DMS114 treated with DMSO at 0.1 percent for 48 hours (cell line): Measurements from ENCODE around the gene CAAP1.
A peak's percentile ranks its signal among the peaks of the same experiment; 100 is the strongest.
"Not testable (repeated sequence)": the region's sequence is repeated elsewhere in the genome, so short reads cannot be mapped to it uniquely, and the experiment has no call there.

Experiments
- DNase-seq: peaks from one replicate; lab custom pipeline; 2025; ENCODE audit not compliant: unreplicated experiment; lab: John Stamatoyannopoulos, UW

Gene CAAP1

GRCh38 chr9:26892251-26893029 lies at the start of gene CAAP1:
CAAP1 (minus strand) TSS chr9:26892802; CDS start chr9:26892715, 87 bp downstream.
- DNase-seq: peak; percentile 35

- DNase-seq: no peak
These were observed 48.2 kb upstream of the CAAP1 start for GRCh38 chr9:26940779-26941178.

DNA sequence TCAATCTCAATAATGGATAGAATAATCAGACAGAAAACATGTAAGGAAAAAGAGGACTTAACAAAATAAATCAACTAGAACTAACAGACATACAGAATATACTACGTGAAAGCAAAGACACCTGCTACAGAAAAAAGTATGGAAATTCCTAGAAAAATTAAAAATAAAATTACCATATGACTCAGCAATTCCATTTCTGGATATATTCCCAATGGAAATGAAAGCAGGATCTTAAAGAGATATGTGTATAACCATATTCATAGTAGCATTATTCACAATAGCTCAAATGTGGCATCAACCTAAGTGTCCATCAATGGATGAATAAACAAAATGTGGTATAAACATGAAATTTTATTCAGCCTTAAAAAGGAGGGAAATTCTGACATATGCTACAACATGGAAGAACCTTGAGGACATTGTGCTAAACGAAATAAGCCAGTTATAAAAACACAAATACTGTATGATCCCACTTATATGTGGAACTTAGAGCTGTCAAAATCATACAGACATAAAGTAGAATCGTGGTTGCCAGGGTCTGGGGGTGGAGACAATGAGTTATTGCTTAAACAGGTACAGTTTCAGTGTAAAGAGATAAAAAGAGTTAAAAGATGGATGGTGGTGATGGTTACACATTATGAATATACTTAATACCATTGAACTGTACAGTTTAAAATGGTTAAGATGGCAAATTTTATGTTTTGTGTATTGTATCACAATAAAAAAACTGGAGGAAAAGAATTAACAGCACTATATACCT lies 47.5 kb upstream of the CAAP1 start:
- no peak for DNase-seq

DNA sequence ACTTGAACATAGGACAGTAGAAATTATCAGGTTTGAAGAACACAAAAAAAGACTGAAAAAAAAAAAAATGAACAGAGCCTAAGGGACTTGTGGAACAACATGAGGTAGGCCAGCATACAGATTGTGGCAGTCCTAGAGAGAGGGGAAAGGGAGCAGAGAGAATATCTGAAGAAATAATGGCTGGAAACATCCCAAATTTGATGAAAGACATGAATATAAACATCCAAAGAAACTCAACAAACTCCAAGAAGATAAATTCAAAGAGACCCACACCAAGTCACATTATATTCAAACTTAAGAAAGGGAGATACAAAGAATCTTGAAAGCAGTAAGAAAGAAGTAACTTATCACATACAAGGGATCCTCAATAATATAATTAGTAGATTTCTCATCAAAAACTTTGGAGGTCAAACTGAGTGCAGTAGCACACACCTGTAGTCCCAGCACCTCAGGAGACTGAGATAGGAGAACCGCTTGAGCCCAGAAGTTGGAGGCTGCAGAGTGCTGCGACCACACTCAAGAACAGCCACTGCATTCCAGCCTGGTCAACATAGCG lies 45.3 kb upstream of the CAAP1 start:
- no peak for DNase-seq

DNA sequence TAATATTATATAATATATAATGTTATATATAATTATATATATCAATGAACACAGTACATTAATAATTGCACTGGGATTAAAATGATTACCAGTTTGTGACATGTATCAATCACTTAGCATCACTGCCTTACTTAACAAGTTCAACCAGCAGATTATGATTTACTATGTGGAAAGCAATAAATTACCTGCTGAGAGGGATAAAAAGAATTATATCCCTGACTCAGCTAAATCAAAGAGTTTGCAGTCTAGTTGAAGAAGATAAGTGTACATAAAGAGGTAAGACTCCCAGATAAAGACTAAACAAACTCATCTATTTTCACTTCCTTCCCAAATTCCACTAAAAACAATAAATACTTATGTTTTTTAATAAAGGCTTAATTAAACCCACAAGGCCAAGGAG lies 43.2 kb upstream of the CAAP1 start:
- DNase-seq: no peak

- no peak for DNase-seq
These were observed 36.4 kb upstream of the CAAP1 start for GRCh38 chr9:26928902-26929495.

GRCh38 chr9:26925609-26926008 lies 33.0 kb upstream of the CAAP1 start:
- DNase-seq: no peak

DNA sequence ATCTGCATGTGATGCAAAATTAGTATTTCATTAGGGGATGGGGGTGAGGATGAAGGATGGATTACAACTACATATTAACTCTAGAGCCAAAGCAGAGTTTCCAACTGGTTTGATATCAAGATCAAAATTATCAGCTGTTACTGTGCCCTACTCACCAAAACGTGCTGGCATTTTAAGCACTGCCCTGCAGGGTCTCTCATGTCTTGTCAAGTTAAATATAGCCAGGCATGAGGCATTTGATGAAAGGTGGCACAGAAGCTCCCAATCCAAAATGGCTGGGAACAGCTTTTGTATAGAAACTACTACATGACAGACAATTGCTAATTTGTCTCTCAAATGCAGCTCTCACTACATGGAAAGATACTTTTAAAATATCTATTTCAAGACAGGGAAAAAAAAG lies 27.1 kb upstream of the CAAP1 start:
- no peak for DNase-seq

DNA sequence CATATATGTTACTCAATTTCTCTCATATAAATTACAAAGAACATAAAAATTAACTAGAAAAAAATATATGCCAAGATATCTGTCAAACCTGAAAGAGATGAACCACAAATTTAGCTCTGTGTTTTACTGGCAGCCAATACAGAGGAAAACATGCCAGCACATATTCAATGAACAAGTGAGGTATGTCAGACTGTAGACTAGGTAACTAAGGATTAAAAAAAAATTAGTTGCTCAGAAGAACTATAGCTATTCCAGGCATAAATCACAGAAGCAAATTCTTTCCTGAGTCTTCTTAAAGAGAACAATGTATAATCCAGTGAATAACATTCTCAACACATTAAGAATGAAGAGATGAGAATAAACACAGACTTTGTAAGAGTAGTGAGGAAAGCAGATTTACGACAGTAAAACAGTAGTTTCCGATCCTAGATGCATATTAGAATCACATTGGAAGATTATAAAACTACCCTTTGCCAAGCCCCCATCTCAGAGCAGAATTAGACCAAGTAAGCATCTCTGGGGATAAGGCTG lies 20.6 kb upstream of the CAAP1 start:
- DNase-seq: no peak

DNA sequence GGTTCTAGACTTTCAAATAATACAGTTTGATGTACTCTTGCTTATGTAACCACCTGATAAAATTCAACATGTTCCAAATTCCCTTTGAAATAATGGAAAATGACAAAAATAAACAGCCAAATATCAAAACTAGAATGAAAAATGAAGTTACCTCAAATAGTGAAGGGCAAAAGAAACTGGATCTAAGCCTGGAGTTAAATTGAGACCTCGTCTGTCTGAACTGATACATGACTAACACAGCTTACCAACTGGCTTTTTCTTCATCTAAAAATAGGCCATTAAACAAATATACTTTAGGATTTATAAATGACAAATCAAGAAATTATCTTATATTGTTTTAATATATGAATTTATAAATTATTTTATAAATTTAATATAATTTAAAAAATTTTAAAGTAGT lies 12.1 kb upstream of the CAAP1 start:
- DNase-seq: no peak

DNA sequence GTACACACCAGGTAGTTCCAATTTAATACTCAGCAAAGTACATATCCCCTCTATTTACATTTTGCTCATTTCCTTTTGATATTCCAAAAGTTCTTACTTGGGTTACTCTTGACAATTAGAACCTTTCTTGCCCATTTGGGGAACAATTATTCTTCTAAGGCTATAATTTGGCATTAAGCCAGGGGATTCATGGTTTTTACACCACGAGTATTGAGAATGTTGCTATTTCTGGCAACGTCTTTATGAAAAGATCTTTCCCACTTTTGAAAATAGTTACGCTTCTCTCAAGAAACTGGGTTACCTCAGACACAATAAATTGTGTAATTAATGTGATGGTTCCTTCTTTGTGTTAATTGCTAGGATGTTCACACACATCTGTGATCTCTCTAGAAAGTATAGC lies 11.5 kb upstream of the CAAP1 start:
- DNase-seq: no peak

DNA sequence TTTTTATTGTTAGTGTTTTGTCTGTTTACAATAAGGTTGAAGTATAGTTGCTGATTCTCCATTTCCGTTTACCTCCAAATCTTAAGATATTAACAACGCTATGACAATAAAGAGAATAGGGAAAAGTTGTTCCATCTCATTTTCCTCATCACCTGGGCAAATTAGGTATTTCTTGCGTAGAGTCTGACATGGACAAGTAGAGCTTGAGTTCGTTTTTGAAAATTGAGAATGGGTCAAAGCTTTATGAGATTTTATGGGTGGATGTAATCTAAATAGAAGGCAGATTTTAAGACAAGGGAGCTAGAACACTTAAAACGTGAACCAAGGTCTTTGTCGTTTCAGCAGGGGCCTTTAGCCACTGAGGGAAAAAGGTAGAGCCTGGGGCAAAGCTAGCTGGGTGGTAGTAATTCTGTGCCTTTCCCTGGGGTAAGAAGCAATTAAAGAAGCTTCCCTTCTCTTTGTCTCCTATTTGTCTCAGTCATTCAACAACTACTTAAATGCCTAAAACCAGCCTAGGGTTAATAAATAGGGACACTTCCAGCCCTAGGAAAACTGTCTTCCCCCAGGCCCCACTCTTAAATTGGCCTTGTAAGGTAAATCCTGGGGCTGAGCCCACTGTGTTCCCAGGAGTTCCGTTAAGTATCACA lies 551 bp upstream of the CAAP1 start:
- no peak for DNase-seq

DNA sequence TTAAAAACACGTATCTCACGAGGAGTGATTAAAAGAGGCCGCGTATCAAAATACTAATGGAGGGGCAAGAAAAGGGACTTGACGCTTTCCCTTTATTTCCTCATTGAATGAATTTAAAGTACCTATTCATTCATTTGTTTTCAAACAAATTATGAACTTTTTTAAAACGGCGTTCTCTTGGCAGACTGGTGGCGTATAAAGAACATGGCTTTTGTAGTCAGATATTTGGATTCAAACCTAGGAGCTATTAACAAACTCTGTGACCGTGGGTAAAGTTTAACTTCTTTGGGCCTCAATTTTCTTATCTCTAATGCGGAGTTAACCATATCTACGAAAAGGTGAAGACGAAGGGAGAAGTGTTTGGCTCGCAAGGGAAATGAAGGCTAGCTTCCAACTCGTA lies 876 bp downstream of the CAAP1 start:
- DNase-seq: no peak

DNA sequence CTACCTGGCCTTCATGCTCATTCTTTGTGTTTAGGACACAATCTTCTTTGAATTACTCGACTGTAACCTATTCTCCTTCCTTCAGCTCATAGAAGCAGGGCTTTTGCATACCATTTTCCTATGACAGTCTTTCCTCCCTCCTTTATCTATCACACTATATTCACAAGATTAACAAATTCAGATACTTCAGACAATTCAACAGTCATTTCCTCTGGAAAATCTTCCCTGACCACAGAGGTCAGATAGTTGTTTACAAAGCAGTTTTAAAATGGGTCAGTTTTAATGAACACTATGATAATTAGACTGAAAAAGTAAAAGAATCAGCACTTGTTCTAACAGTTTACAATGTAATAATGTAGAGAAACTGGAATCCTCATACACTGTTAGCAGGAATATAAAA lies 4.3 kb downstream of the CAAP1 start:
- no peak for DNase-seq

GRCh38 chr9:26882154-26882553 lies 10.4 kb downstream of the CAAP1 start:
- DNase-seq: no peak

- DNase-seq: no peak
These were observed 12.3 kb downstream of the CAAP1 start for GRCh38 chr9:26880262-26880661.

DNA sequence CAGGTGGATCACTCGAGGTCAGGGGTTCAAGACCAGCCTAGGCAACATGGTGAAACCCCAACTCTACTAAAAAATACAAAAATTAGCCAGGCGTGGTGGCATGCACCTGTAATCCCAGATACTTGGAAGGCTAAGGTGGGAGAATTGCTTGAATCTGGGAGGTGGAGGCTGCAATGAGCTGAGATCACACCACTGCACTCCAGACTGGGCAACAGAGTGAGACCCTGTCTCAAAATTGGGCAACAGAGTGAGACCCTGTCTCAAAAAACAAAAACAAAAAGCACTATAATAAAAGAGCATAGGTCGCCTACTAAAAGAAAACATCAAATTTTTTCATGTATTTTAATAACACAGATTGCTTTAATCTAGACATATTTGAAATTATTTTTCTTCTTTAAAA lies 17.4 kb downstream of the CAAP1 start:
- DNase-seq: not testable (repeated sequence)

- DNase-seq: no peak
These were observed 22.3 kb downstream of the CAAP1 start for GRCh38 chr9:26870292-26870691.

- DNase-seq: peak; percentile 11
These were observed 29.5 kb downstream of the CAAP1 start for GRCh38 chr9:26863074-26863473.

- peak; percentile 5 for DNase-seq
These were observed 36.1 kb downstream of the CAAP1 start for GRCh38 chr9:26856413-26857032.

GRCh38 chr9:26850995-26851394 lies 41.6 kb downstream of the CAAP1 start:
- no peak for DNase-seq
